Mucosa of descending colon (tissue), 3 donors: ENCODE measurements around the gene ECSCR. TPM values are rescaled to one million over a fixed set of nuclear protein-coding genes. Genes with fewer than 3 reads are reported as not detected.

Experiments used
- ATAC-seq: fragments of 200-7000 bp; cut with Tn5 transposase; one replicate; pipeline ENCODE4 v1.9.1; 2020; ENCODE audit warnings: mild to moderate bottlenecking, moderate library complexity
- DNase-seq, 3 donors: peaks; one replicate each; pipeline ENCODE4 v3.0.0-alpha.2; 2020
- H3K36me3 ChIP-seq: fragments of 200-600 bp; one replicate; pipeline ENCODE4 v1.8.0; 2021; ENCODE audit warnings: low read depth, mild to moderate bottlenecking
- H3K4me1 ChIP-seq: fragments of 200-600 bp; one replicate; pipeline ENCODE4 v1.8.0; 2021; ENCODE audit warnings: low read depth, mild to moderate bottlenecking
- H3K4me3 ChIP-seq: fragments of 200-600 bp; one replicate; pipeline ENCODE4 v1.8.0; 2021; ENCODE audit warnings: mild to moderate bottlenecking
- H3K9me3 ChIP-seq: fragments of 200-600 bp; one replicate; pipeline ENCODE4 v1.8.0; 2021; ENCODE audit warnings: mild to moderate bottlenecking
- CTCF ChIP-seq: fragments of 200-600 bp; IDR thresholded peaks from one replicate; pipeline ENCODE4 v1.8.0; 2022; ENCODE audit warnings: antibody characterized with exemption, mild to moderate bottlenecking
- intact Hi-C, 2 donors: fragments of 100-400 bp; cut with DNase I in 1 of 2; cut with micrococcal nuclease in 1 of 2; formaldehyde crosslinking; loops; one replicate each; pipeline versions ENCODE4 v1.11.0 to v1.11.1; 2022; cut with DNase I, micrococcal nuclease
- total RNA-seq, 3 donors: library from RNA; stranded (reverse); fragmentation: NEBNext Ultra II Directional in 2 of 3; extraction: Animal tissue kit (Norgen Biotek cat#: 25700) in 2 of 3; gene quantifications; one replicate each; pipeline versions ENCODE4 v1.2.1 to v1.2.4, GENCODE V29; 2021 to 2023
- donor health status: DM: no; HTN: no; CAD: no; lungs with moderate emphysema.
- donor health status: DM: no; HTN: no; CAD: no.
- donor health status: DM: no; HTN: yes; CAD: no.

ECSCR gene
- total RNA-seq, 3 donors from 2014 or later: 3.4 to 8.5 (median 7.9) TPM

GRCh38 chr5:139453683-139454567 lies 8.6 kb downstream of the ECSCR start:
- peaks cover under 1% of the 10 kb centered on the region for H3K4me1 ChIP-seq
- no peak overlapping the region for H3K4me3 ChIP-seq
- DNase-seq (no peak), ATAC-seq (no peak)
- intact Hi-C loops: no loop called here
- no peaks in the 10 kb centered on the region for H3K9me3 ChIP-seq
- H3K36me3 ChIP-seq: no peaks in the 10 kb centered on the region
- TF ChIP-seq CTCF: no peak

- no peaks in the 10 kb centered on the region for H3K4me1 ChIP-seq
- TF ChIP-seq CTCF: no peak
- no peaks in the 10 kb centered on the region for H3K9me3 ChIP-seq
- H3K4me3 ChIP-seq: no peak overlapping the region
- ATAC-seq: peak; percentile 23
- DNase-seq: no peak
- intact Hi-C loops: no loop called here
- H3K36me3 ChIP-seq: no peaks in the 10 kb centered on the region
Measured at GRCh38 chr5:139451878-139452660, 10.5 kb downstream of the ECSCR start.

GRCh38 chr5:139451176-139451575 lies 11.4 kb downstream of the ECSCR start:
- Histone ChIP-seq H3K9me3 (no peaks in the 10 kb centered on the region), H3K4me3 (no peak overlapping the region), H3K4me1 (no peaks in the 10 kb centered on the region), H3K36me3 (no peaks in the 10 kb centered on the region)
- ATAC-seq (no peak), DNase-seq (no peak)
- intact Hi-C loops: no loop called here
- TF ChIP-seq CTCF: no peak

- Histone ChIP-seq H3K4me3 (no peak overlapping the region), H3K4me1 (no peaks in the 10 kb centered on the region), H3K9me3 (no peaks in the 10 kb centered on the region), H3K36me3 (no peaks in the 10 kb centered on the region)
- ATAC-seq (peak; percentile 15), DNase-seq (no peak)
- no peak for TF ChIP-seq CTCF
- intact Hi-C loops: no loop called here
Measured at GRCh38 chr5:139446956-139447779, 15.4 kb downstream of the ECSCR start.
